HG03060 (cell line): ENCODE measurements around the gene SSR1.
"Not testable (repeated sequence)": the region's sequence is repeated elsewhere in the genome, so short reads cannot be mapped to it uniquely, and the experiment has no call there.

Experiments
- ATAC-seq: cut with Tn5 transposase; IDR thresholded peaks from one replicate; pipeline ENCODE4 v1.9.1; 2021; ENCODE audit warnings: low read depth, moderate number of reproducible peaks; ENCODE audit not compliant: unreplicated experiment

SSR1 gene

GRCh38 chr6:7283676-7284075, 29.3 kb downstream of the SSR1 start:
- no peak for ATAC-seq

- no peak for ATAC-seq
These were observed 30.7 kb downstream of the SSR1 start for GRCh38 chr6:7282097-7282906.

- no peak for ATAC-seq
These were observed 36.8 kb downstream of the SSR1 start for GRCh38 chr6:7276199-7276524.

GRCh38 chr6:7274525-7274924, 38.5 kb downstream of the SSR1 start:
- not testable (repeated sequence) for ATAC-seq

- no peak for ATAC-seq
These were observed 39.3 kb downstream of the SSR1 start for GRCh38 chr6:7273709-7274108.

- ATAC-seq: no peak
These were observed 41.8 kb downstream of the SSR1 start for GRCh38 chr6:7271205-7271534.

- ATAC-seq: no peak
These were observed 42.4 kb downstream of the SSR1 start for GRCh38 chr6:7270320-7271204.

- ATAC-seq: no peak
These were observed 43.2 kb downstream of the SSR1 start for GRCh38 chr6:7269816-7270215.

GRCh38 chr6:7268816-7269555, 44.0 kb downstream of the SSR1 start:
- ATAC-seq: no peak

- ATAC-seq: no peak
These were observed 44.6 kb downstream of the SSR1 start for GRCh38 chr6:7268362-7268761.

- ATAC-seq: no peak
These were observed 45.4 kb downstream of the SSR1 start for GRCh38 chr6:7267466-7268091.

GRCh38 chr6:7267071-7267465, 45.9 kb downstream of the SSR1 start:
- no peak for ATAC-seq

GRCh38 chr6:7265385-7265726, 47.6 kb downstream of the SSR1 start:
- ATAC-seq: not testable (repeated sequence)

GRCh38 chr6:7264686-7265384, 48.2 kb downstream of the SSR1 start:
- no peak for ATAC-seq

- ATAC-seq: no peak
These were observed 49.0 kb downstream of the SSR1 start for GRCh38 chr6:7264041-7264440.

GRCh38 chr6:7263519-7263805, 49.5 kb downstream of the SSR1 start:
- ATAC-seq: not testable (repeated sequence)

- no peak for ATAC-seq
These were observed 50.1 kb downstream of the SSR1 start for GRCh38 chr6:7262746-7263518.

GRCh38 chr6:7261852-7262461, 51.0 kb downstream of the SSR1 start:
- ATAC-seq: no peak
